GM23338 (cell line): ENCODE results near the gene PER2. TPM values are rescaled to one million over a fixed set of nuclear protein-coding genes. Genes with fewer than 3 reads are reported as not detected.

Experiments
- ATAC-seq: fragments of 200-7000 bp; cut with Tn5 transposase; 3 replicates; pipeline ENCODE4 v1.9.1; 2020
- DNase-seq: peaks from one replicate; pipeline ENCODE4 v3.0.0-alpha.2; 2015; ENCODE audit warnings: low spot score
- H2AFZ ChIP-seq: fragments of 200-600 bp; sonication (generic); 2 replicates; pipeline ENCODE4 v1.8.0; 2016; ENCODE audit warnings: antibody characterized with exemption, mild to moderate bottlenecking, moderate library complexity
- H3F3A ChIP-seq: fragments of 200-600 bp; sonication (generic); replicated peaks from 2 replicates; pipeline ENCODE4 v1.8.0; 2017; ENCODE audit warnings: antibody characterized with exemption, mixed run types, low read depth
- H3K27ac ChIP-seq: fragments of 200-600 bp; sonication (generic); 2 replicates; pipeline ENCODE4 v1.6.1; 2016; ENCODE audit warnings: low read depth
- H3K27me3 ChIP-seq: fragments of 200-600 bp; sonication (generic); 2 replicates; pipeline ENCODE4 v1.8.0; 2016; ENCODE audit warnings: mild to moderate bottlenecking, mixed run types, moderate library complexity; ENCODE audit not compliant: insufficient read depth
- H3K36me3 ChIP-seq: fragments of 200-600 bp; sonication (generic); 2 replicates; pipeline ENCODE4 v1.8.0; 2016; ENCODE audit warnings: mild to moderate bottlenecking; ENCODE audit not compliant: insufficient read depth
- H3K4me1 ChIP-seq: fragments of 200-600 bp; sonication (generic); 2 replicates; pipeline ENCODE4 v1.8.0; 2016; ENCODE audit warnings: mild to moderate bottlenecking, moderate library complexity; ENCODE audit not compliant: insufficient read depth
- H3K4me2 ChIP-seq: fragments of 200-600 bp; sonication (generic); 2 replicates; pipeline ENCODE4 v1.7.1; 2017; ENCODE audit warnings: mixed run types
- H3K4me3 ChIP-seq: fragments of 200-600 bp; sonication (generic); 2 replicates; pipeline ENCODE4 v1.6.1; 2016; ENCODE audit warnings: mixed run types
- H3K79me2 ChIP-seq: fragments of 200-600 bp; sonication (generic); replicated peaks from 2 replicates; pipeline ENCODE4 v1.8.0; 2017; ENCODE audit warnings: mild to moderate bottlenecking; ENCODE audit not compliant: insufficient read depth
- H3K9me2 ChIP-seq: fragments of 200-600 bp; sonication (generic); 2 replicates; pipeline ENCODE4 v1.8.0; 2017; ENCODE audit not compliant: insufficient read depth
- H4K20me1 ChIP-seq: fragments of 200-600 bp; sonication (generic); replicated peaks from 2 replicates; pipeline ENCODE4 v1.8.0; 2017; ENCODE audit warnings: mild to moderate bottlenecking; ENCODE audit not compliant: insufficient read depth
- H3K27ac Mint-ChIP-seq: 2 replicates; pipeline ENCODE4 v1.8.0; 2020; ENCODE audit warnings: inconsistent platforms, mild to moderate bottlenecking, moderate library complexity, mixed read lengths
- H3K27me3 Mint-ChIP-seq: 3 replicates; pipeline ENCODE4 v1.8.0; 2022; ENCODE audit warnings: low read depth, mild to moderate bottlenecking, moderate library complexity, mixed read lengths, inconsistent platforms; ENCODE audit not compliant: insufficient read depth, poor library complexity
- H3K36me3 Mint-ChIP-seq: 3 replicates; pipeline ENCODE4 v1.8.0; 2021; ENCODE audit warnings: low read depth, mild to moderate bottlenecking, inconsistent platforms, moderate library complexity, mixed read lengths
- H3K4me1 Mint-ChIP-seq: 3 replicates; pipeline ENCODE4 v1.8.0; 2020; ENCODE audit warnings: mild to moderate bottlenecking, inconsistent platforms, mixed read lengths
- H3K4me3 Mint-ChIP-seq: 3 replicates; pipeline ENCODE4 v1.8.0; 2021; ENCODE audit warnings: moderate library complexity, mild to moderate bottlenecking, inconsistent platforms, mixed read lengths
- H3K9me3 Mint-ChIP-seq: 3 replicates; pipeline ENCODE4 v1.8.0; 2020; ENCODE audit warnings: moderate library complexity, mild to moderate bottlenecking, inconsistent platforms, mixed read lengths
- CREB1 ChIP-seq: fragments of 250-450 bp; sonication (Bioruptor Pico); IDR thresholded peaks from 2 replicates; pipeline ENCODE4 v1.5.0; 2020; ENCODE audit warnings: low read depth, mild to moderate bottlenecking, moderate library complexity
- CTCF ChIP-seq, 2 experiments: fragments of 200-600 bp in 1 of 2; sonication (generic) in 1 of 2; conservative IDR thresholded peaks; 2 replicates each; pipeline versions ENCODE4 v1.5.1 to v1.6.1; 2016 to 2017; ENCODE audit warnings: antibody characterized with exemption in 2 of 2, low read depth in 2 of 2, mild to moderate bottlenecking in 2 of 2, moderate library complexity in 1 of 2
- ETS1 ChIP-seq: IDR thresholded peaks from 2 replicates; pipeline ENCODE4 v1.6.1; 2016; ENCODE audit warnings: antibody characterized with exemption
- EZH2 ChIP-seq: fragments of 200-600 bp; sonication (generic); IDR thresholded peaks from one replicate; pipeline ENCODE4 v1.8.0; 2017; ENCODE audit warnings: antibody characterized with exemption, mild to moderate bottlenecking, low read depth; ENCODE audit not compliant: unreplicated experiment
- EZH2phosphoT487 ChIP-seq: fragments of 200-600 bp; sonication (generic); IDR thresholded peaks from one replicate; pipeline ENCODE4 v1.8.1; 2018; ENCODE audit warnings: antibody characterized with exemption; ENCODE audit not compliant: unreplicated experiment
- JUNB ChIP-seq: IDR thresholded peaks from one replicate; pipeline ENCODE4 v1.6.1; 2016; ENCODE audit warnings: antibody characterized with exemption; ENCODE audit not compliant: unreplicated experiment
- NANOG ChIP-seq: IDR thresholded peaks from 2 replicates; pipeline ENCODE4 v1.6.1; 2016; ENCODE audit warnings: antibody characterized with exemption, borderline replicate concordance
- POLR2AphosphoS5 ChIP-seq: IDR thresholded peaks from 2 replicates; pipeline ENCODE4 v1.6.1; 2016; ENCODE audit warnings: antibody characterized with exemption, low read depth
- STAT1 ChIP-seq: IDR thresholded peaks from one replicate; pipeline ENCODE4 v1.6.1; 2016; ENCODE audit warnings: antibody characterized with exemption; ENCODE audit not compliant: unreplicated experiment
- ZNF114 ChIP-seq: fragments of 250-450 bp; sonication (Bioruptor Pico); IDR thresholded peaks from 2 replicates; pipeline ENCODE4 v1.5.0; 2020; ENCODE audit warnings: mild to moderate bottlenecking, moderate library complexity
- ZNF331 ChIP-seq: fragments of 250-450 bp; sonication (Bioruptor Pico); IDR thresholded peaks from 2 replicates; pipeline ENCODE4 v1.5.0; 2020; ENCODE audit warnings: low read depth, mild to moderate bottlenecking, moderate library complexity
- ZNF462 ChIP-seq: fragments of 250-450 bp; sonication (Bioruptor Pico); IDR thresholded peaks from 2 replicates; pipeline ENCODE4 v1.5.0; 2020; ENCODE audit warnings: mild to moderate bottlenecking, moderate library complexity
- polyA plus RNA-seq: library from polyadenylated mRNA; unstranded; fragments of >200 nt; fragmentation: Nextera tagmentation; extraction: Ambion mirVana; gene quantifications from 2 replicates; pipeline ENCODE4 v1.2.1, GENCODE V29; 2016
- total RNA-seq: library from RNA; depleted of rRNA; stranded (reverse); fragments of >200 nt; shearing (Covaris generic); gene quantifications from 2 replicates; pipeline ENCODE4 v1.2.3, GENCODE V29; 2014

PER2 gene
- total and polyA plus RNA-seq, 2 experiments from 2014 or later: 2.2 to 4.6 TPM

DNA sequence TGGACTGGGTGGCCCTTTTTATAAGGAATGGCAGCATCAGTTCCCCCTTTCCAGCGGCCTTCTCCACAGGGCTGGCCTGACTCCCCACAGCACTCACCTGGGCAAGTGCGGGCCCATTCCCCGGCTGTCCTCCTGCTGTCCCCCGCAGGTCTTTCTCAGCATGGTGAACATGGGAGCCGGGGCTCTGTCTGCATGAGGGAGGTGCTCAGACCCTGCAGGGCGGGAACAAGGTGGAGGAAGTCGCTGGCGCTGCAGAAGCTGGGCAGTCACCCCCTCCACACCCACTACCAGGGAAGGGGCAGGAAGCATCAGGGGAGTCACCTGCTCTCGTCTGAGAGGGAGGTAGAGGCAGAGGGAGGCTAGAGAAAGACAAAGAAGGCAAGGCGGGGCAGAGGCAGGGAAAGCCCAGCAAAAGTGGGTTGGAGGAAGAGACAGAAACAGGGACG, 60.8 kb downstream of the PER2 start (continued):
- TF ChIP-seq ZNF462 (CRISPR knock-in tag) (no peak), EZH2phosphoT487 (no peak)

GRCh38 chr2:238226698-238227586, 61.5 kb downstream of the PER2 start:
- Mint-ChIP-seq H3K4me3 (no peak overlapping the region), H3K4me1 (peaks cover 13% of the 10 kb centered on the region), H3K27me3 (peaks cover 28% of the 10 kb centered on the region), H3K9me3 (peaks cover 3% of the 10 kb centered on the region; the same call in 2 of the 3 replicates), H3K36me3 (no peaks in the 10 kb centered on the region; the same call in 2 of the 3 replicates), H3K27ac (no peak overlapping the region)
- no peaks in the 10 kb centered on the region for H4K20me1 ChIP-seq
- peaks cover 28% of the 10 kb centered on the region for H3K27me3 ChIP-seq
- no peak overlapping the region for H3K4me2 ChIP-seq
- H3K36me3 ChIP-seq: no peaks in the 10 kb centered on the region
- no peak overlapping the region for H2AFZ ChIP-seq
- H3K4me1 ChIP-seq: peaks cover 4% of the 10 kb centered on the region; the same call in 1 of the 2 replicates
- H3K9me2 ChIP-seq: no peaks in the 10 kb centered on the region
- no peak overlapping the region for H3K27ac ChIP-seq
- H3K4me3 ChIP-seq: no peak overlapping the region
- H3K79me2 ChIP-seq: no peaks in the 10 kb centered on the region
- DNase-seq (no peak), ATAC-seq (no peak)
- no peaks in the 10 kb centered on the region for H3F3A ChIP-seq
- no peak for TF ChIP-seq NANOG
- no peak for TF ChIP-seq EZH2phosphoT487
- TF ChIP-seq CTCF (conservative IDR thresholded peaks at IDR 0.05; ENCODE audit: low read depth in 2 of 2): no peak
- no peak for TF ChIP-seq ETS1
- no peak for TF ChIP-seq CREB1 (CRISPR knock-in tag)
- TF ChIP-seq JUNB: no peak
- TF ChIP-seq STAT1: no peak
- TF ChIP-seq POLR2AphosphoS5: no peak
- TF ChIP-seq ZNF331: no peak
- no peak for TF ChIP-seq ZNF114
- no peak for TF ChIP-seq EZH2
